ENCODE data around the gene LDLRAD3.

The LDLRAD3 gene

GRCh38 chr11:36109850-36110606, 166.2 kb downstream of the LDLRAD3 start:
- no peak for DNase-seq

DNA sequence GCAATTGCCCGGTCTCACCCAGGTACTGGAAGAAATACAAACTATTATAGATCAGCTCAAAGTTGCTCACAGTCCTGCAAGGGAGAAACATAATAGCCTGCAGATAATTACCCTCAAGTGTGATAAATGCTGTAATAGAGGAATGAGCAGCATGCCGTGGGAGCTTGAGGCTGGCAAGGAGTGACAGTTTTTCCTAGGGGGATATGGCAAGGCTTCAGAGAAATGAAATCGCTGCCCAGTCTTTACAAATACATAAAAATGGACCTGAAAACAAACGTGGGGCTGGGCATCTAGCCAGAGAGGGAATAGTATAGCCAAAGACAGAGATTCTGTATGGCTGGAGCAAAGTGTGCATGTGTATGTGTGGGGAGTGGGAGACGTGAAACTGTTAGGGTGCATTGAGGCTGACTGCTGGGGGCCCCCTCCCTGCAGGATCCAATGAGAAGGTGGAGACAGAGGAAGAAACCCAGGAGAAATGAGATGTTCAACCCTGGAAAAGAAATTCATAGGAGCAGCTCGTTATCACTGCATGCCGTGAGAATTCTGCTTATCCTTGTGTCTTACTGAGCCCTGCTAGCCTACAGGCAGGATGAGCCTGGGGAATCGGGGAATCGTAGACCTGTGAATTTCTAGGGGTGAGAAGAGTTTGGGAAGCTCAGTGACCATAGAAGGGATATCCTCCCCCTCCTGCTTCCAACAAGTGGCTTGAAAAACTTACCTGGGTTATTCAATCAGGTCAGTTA, 167.0 kb downstream of the LDLRAD3 start:
- DNase-seq, result no peak

GRCh38 chr11:36114095-36114494, 170.2 kb downstream of the LDLRAD3 start:
- no peak for DNase-seq

DNA sequence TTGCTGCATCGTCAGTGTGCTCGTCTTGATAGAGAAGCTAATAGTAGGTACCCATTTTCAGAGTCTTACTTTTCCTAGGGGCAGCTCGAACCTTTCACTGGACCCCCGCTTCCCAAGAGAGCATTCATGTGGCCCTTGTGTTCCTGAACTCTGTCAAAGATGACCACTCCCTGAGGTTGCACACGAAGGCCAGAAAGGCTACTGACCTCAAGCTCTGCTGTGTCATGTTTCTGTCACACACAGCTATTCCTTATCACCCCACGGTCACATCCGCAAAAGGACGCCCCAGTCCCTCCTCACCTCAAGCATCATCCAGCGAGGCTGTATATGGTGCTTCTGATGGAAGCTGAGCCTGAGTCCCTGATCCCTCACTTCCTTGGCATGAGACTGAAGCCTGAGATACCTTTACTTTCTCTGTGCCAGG, 171.5 kb downstream of the LDLRAD3 start:
- DNase-seq, result no peak

DNA sequence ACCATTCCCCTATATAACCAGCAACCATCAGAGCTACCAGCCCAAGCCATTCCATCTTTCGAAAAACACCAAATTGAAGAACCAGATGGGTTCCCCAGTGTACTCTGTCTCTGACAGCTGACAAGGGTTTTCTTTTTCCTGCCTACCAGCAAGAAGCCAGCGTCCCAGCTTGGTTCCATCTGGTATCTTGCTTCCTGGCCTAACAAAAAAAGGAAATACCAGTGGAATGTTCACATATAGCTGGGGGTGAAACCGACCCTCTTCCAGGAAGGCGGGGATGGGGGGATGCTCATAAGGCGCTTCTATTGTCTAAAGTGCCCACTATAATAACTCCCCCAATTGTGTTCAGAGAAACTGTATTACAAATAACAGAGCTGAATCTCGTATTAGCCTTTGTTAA, 172.3 kb downstream of the LDLRAD3 start:
- DNase-seq, result peak; percentile 50

GRCh38 chr11:36118084-36118483, 174.2 kb downstream of the LDLRAD3 start:
- DNase-seq, result no peak

- no peak for DNase-seq
These were observed 175.4 kb downstream of the LDLRAD3 start for GRCh38 chr11:36119300-36119699.

GRCh38 chr11:36121054-36121453, 177.2 kb downstream of the LDLRAD3 start:
- DNase-seq, result no peak

GRCh38 chr11:36122671-36123070, 178.8 kb downstream of the LDLRAD3 start:
- DNase-seq, result no peak

GRCh38 chr11:36123336-36124101, 179.7 kb downstream of the LDLRAD3 start:
- DNase-seq, result no peak

DNA sequence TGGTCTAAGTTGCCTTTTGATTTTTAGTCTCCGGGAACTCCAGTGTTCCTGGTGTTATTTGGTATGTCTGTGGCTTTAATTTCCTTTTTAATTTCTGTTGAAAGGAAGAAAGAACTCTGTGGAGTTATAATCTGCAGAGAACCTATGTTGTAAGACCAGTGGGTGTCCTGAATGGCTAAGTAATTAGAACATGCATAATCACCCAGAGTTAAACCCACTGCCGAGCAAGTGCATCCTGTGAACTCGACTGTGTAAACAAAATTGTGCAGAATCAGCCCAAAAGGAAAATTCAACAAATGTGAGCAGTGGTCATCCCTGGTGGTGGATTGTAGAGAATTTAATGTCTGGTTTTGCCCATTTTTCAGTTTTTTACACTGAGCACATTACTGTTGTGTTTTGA, 182.8 kb downstream of the LDLRAD3 start:
- DNase-seq, result no peak

- no peak for DNase-seq
These were observed 183.7 kb downstream of the LDLRAD3 start for GRCh38 chr11:36127550-36127949.

DNA sequence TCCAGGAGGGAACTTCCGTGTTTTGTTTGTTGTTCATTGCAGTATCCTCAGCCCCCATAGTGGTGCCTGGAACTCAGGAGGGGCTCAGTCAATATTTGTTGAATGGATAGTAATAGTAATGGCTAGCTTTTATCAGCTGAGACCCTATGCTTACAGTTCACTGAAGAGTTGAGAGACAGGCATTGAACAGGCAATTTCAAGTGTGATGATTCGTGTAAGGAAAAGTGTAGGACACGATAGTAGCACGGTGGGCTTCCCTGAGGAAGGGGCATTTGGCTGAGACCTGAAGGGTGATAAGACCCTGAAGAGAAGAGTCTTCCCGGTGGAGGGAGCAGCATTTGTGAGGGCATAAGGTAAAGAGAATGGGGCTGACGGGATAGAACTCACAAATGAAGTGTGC, 186.1 kb downstream of the LDLRAD3 start:
- DNase-seq, result no peak

DNA sequence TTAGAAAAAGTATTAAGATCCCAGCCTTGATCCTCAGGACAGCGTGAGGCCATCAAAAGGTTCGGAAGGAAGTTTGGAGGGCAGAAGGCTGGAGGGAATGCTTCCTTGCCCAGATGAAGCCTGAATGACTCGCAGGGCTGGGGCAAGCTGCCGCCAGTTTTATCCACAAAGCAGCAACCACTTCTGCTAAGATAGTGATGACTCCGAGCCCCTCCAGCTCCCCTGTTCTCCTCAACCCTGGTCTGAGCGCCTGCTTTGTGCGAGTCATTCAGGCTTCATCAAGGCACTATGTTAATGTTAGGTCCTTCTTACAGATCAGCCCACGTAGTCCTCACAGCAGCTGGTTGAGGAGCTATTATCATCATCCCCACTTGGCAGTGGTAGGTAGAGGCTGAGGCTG, 186.5 kb downstream of the LDLRAD3 start:
- no peak for DNase-seq

- DNase-seq, result peak; percentile 47
These were observed 188.0 kb downstream of the LDLRAD3 start for GRCh38 chr11:36131721-36132397.

- DNase-seq, result no peak
These were observed 189.1 kb downstream of the LDLRAD3 start for GRCh38 chr11:36132940-36133339.

GRCh38 chr11:36135076-36135475, 191.2 kb downstream of the LDLRAD3 start:
- DNase-seq, result no peak

- DNase-seq, result no peak
These were observed 195.9 kb downstream of the LDLRAD3 start for GRCh38 chr11:36139767-36140166.

DNA sequence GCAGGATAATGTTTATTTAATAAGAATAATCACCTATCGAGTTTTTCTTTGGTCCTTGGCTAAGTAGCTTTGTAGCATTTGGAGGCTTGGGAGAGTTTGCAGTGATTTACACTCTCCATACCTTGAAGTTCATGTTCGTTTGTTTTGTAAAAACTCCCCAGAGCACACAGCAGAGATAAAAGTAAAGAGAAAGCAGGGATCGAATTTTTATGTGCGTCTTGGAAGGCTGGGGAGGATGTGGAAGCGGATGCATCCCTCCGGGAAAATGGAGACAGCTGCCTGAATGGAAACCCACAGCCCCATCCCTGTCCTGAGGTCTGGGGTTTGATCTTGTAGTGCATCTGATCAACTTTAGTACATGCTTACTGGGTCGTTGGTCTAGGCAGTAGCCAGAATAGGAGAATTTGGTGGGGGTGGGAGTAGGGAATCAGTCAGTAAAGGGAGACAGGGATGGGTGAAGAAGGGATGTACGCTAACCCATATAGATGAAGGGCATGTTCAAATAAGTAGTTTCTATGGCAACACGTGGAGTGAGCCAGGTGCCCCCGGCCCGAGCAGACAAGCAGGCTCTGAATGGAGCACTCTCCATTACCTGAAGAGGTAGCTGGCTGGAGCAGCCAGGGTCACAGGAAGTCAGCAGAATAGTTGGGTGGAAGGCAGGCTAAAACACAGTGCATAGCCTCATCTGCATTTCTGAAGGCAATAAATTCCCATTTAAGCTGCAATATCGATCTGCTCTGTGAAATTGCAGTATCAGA, 197.5 kb downstream of the LDLRAD3 start:
- no peak for DNase-seq

DNA sequence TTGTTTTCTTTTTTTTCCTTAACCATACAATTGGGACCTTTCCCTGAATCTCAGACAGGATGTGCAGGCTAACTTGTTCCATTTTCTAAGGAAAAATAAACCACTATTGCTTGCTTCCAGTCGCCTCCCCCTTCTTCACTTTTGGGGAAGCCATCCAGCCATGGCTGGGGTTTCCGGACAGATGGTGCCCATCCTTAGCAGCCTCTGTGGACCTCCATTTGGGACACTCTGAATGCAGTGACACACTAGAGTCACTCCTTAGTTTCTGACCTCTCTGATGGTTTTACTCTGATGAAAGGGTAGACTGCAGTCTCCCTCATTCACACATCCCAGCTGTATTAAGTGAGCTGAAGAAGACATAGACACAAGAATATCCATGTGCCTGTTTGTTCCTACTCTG, 198.1 kb downstream of the LDLRAD3 start:
- no peak for DNase-seq

DNA sequence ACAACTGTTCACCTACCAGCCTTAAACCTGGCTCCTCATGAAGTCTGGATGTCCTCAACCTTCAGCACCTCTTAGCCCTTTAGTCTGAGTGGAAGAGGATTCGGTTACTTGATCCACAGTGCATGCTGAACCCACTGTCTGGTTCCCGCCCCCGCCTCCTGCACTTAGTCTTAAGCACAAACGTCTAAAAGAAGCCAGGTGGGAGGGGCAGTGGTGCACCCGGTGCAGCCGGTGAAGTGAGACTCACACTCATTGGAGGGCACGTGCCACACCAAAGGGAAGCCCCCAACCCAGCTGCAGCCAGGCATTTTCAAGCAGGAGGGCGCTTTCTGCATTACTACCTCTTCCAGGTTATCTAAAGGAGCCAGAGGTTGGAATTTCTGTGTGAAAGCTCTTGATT, 198.6 kb downstream of the LDLRAD3 start:
- no peak for DNase-seq

- DNase-seq, result no peak
These were observed 199.0 kb downstream of the LDLRAD3 start for GRCh38 chr11:36142879-36143278.
